Neural cell (in vitro differentiated cells): ENCODE data around the gene TRABD2A. TPM values are rescaled to one million over a fixed set of nuclear protein-coding genes. Genes with fewer than 3 reads are reported as not detected.

ENCODE experiments used
- H2AFZ ChIP-seq: fragments of 200-600, 300-800 bp; sonication (generic), shearing (Covaris generic); 2 replicates; pipeline ENCODE4 v1.6.0; 2014; ENCODE audit warnings: low read depth, mild to moderate bottlenecking, antibody characterized with exemption, low read length, moderate library complexity
- H3F3A ChIP-seq: fragments of 200-600 bp; shearing (Covaris generic); 2 replicates; pipeline ENCODE4 v1.6.1; 2016; ENCODE audit warnings: mild to moderate bottlenecking, moderate library complexity, mixed read lengths, antibody characterized with exemption, low read length; ENCODE audit not compliant: insufficient read depth, poor library complexity, severe bottlenecking
- H3K27ac ChIP-seq: fragments of 200-600, 300-800 bp; sonication (generic), shearing (Covaris generic); 2 replicates; pipeline ENCODE4 v1.5.1; 2014; ENCODE audit warnings: mild to moderate bottlenecking, low read length, moderate library complexity
- H3K27me3 ChIP-seq: fragments of 300-800, 200-600 bp; sonication (generic), shearing (Covaris generic); 2 replicates; pipeline ENCODE4 v1.6.0; 2014; ENCODE audit warnings: mild to moderate bottlenecking, low read depth, low read length, moderate library complexity; ENCODE audit not compliant: insufficient read depth
- H3K36me3 ChIP-seq: fragments of 300-800, 200-600 bp; sonication (generic), shearing (Covaris generic); 2 replicates; pipeline ENCODE4 v1.5.1; 2014; ENCODE audit warnings: mild to moderate bottlenecking, antibody characterized with exemption, low read length, moderate library complexity; ENCODE audit not compliant: insufficient read depth
- H3K4me2 ChIP-seq: fragments of 300-800, 200-600 bp; sonication (generic), shearing (Covaris generic); 2 replicates; pipeline ENCODE4 v1.6.0; 2014; ENCODE audit warnings: mild to moderate bottlenecking, low read length
- H3K4me3 ChIP-seq: fragments of 300-800, 200-600 bp; sonication (generic), shearing (Covaris generic); 2 replicates; pipeline ENCODE4 v1.5.1; 2014; ENCODE audit warnings: mild to moderate bottlenecking, low read length, moderate library complexity
- H3K79me2 ChIP-seq: fragments of 200-600 bp; shearing (Covaris generic); replicated peaks from 2 replicates; pipeline ENCODE4 v1.6.0; 2014; ENCODE audit warnings: mild to moderate bottlenecking, low read length, moderate library complexity; ENCODE audit not compliant: insufficient read depth
- H3K9ac ChIP-seq: fragments of 300-800, 200-600 bp; sonication (generic), shearing (Covaris generic); 2 replicates; pipeline ENCODE4 v1.6.1; 2016; ENCODE audit warnings: mild to moderate bottlenecking, low read length, mixed read lengths
- H3K9me2 ChIP-seq: fragments of 200-600 bp; shearing (Covaris generic); 2 replicates; pipeline ENCODE4 v1.6.1; 2016; ENCODE audit warnings: mild to moderate bottlenecking, low read length, mixed read lengths; ENCODE audit not compliant: insufficient read depth
- H3K9me3 ChIP-seq: fragments of 200-600, 300-800 bp; sonication (generic), shearing (Covaris generic); 2 replicates; pipeline ENCODE4 v1.6.1; 2016; ENCODE audit warnings: mild to moderate bottlenecking, mixed run types, low read length, moderate library complexity, mixed read lengths
- H4K20me1 ChIP-seq: fragments of 200-600 bp; shearing (Covaris generic); 2 replicates; pipeline ENCODE4 v1.6.1; 2016; ENCODE audit warnings: mild to moderate bottlenecking, mixed run types; ENCODE audit not compliant: insufficient read depth
- EP300 ChIP-seq: fragments of 450-650 bp; conservative IDR thresholded peaks from 2 replicates; pipeline ENCODE4 v1.6.1; 2014; ENCODE audit warnings: antibody characterized with exemption, mild to moderate bottlenecking, moderate library complexity; ENCODE audit not compliant: poor library complexity, severe bottlenecking
- EZH2 ChIP-seq: fragments of 200-600, 300-800 bp; shearing (Covaris generic), sonication (generic); IDR thresholded peaks from 2 replicates; pipeline ENCODE4 v1.6.1; 2014; ENCODE audit warnings: antibody characterized with exemption, low read length, borderline replicate concordance, mild to moderate bottlenecking; ENCODE audit not compliant: insufficient read depth, poor library complexity, severe bottlenecking
- MXI1 ChIP-seq: fragments of 450-650 bp; conservative IDR thresholded peaks from 2 replicates; pipeline ENCODE4 v1.6.1; 2014; ENCODE audit warnings: antibody characterized with exemption, mild to moderate bottlenecking; ENCODE audit not compliant: poor library complexity, severe bottlenecking
- POLR2AphosphoS5 ChIP-seq: IDR thresholded peaks from 2 replicates; pipeline ENCODE4 v1.6.1; 2012
- RAD21 ChIP-seq: fragments of 450-650 bp; conservative IDR thresholded peaks from 2 replicates; pipeline ENCODE4 v1.6.1; 2014; ENCODE audit warnings: antibody characterized with exemption, mild to moderate bottlenecking, moderate library complexity
- SMC3 ChIP-seq: fragments of 450-650 bp; conservative IDR thresholded peaks from 2 replicates; pipeline ENCODE4 v1.6.1; 2014; ENCODE audit warnings: antibody characterized with exemption, mild to moderate bottlenecking, moderate library complexity; ENCODE audit not compliant: poor library complexity
- TAF1 ChIP-seq: IDR thresholded peaks from 2 replicates; pipeline ENCODE4 v1.6.1; 2012; ENCODE audit warnings: low read depth
- polyA plus RNA-seq: library from polyadenylated mRNA; depleted of rRNA; stranded (reverse); fragments of >200 nt; gene quantifications from 2 replicates; pipeline ENCODE4 v1.2.3, GENCODE V29; 2014
- TF ChIP-seq, protein P1 (sequence below): IDR thresholded peaks from 2 replicates; pipeline ENCODE4 v1.6.1; 2012; ENCODE audit warnings: borderline replicate concordance
- TF ChIP-seq, protein P2 (sequence below): fragments of 450-650 bp; IDR thresholded peaks from 2 replicates; pipeline ENCODE4 v1.5.1; 2014; ENCODE audit warnings: antibody characterized with exemption, mild to moderate bottlenecking, moderate library complexity; ENCODE audit not compliant: poor library complexity, severe bottlenecking

TRABD2A gene
- polyA plus RNA-seq, 1 donor from 2014 or later, result 0.17 TPM

- H3K36me3 ChIP-seq, result no peaks in the 10 kb centered on the region
- no peaks in the 10 kb centered on the region for H3K9me2 ChIP-seq
- no peak overlapping the region for H3K9ac ChIP-seq
- H3K4me3 ChIP-seq, result no peak overlapping the region
- H3K9me3 ChIP-seq, result no peaks in the 10 kb centered on the region
- H3K79me2 ChIP-seq, result no peaks in the 10 kb centered on the region
- H3K27me3 ChIP-seq, result no peaks in the 10 kb centered on the region
- H4K20me1 ChIP-seq, result no peaks in the 10 kb centered on the region
- H3F3A ChIP-seq, result no peaks in the 10 kb centered on the region
- no peak overlapping the region for H3K27ac ChIP-seq
- no peak overlapping the region for H3K4me2 ChIP-seq
- H2AFZ ChIP-seq, result no peak overlapping the region
- TF ChIP-seq, protein P1, sequence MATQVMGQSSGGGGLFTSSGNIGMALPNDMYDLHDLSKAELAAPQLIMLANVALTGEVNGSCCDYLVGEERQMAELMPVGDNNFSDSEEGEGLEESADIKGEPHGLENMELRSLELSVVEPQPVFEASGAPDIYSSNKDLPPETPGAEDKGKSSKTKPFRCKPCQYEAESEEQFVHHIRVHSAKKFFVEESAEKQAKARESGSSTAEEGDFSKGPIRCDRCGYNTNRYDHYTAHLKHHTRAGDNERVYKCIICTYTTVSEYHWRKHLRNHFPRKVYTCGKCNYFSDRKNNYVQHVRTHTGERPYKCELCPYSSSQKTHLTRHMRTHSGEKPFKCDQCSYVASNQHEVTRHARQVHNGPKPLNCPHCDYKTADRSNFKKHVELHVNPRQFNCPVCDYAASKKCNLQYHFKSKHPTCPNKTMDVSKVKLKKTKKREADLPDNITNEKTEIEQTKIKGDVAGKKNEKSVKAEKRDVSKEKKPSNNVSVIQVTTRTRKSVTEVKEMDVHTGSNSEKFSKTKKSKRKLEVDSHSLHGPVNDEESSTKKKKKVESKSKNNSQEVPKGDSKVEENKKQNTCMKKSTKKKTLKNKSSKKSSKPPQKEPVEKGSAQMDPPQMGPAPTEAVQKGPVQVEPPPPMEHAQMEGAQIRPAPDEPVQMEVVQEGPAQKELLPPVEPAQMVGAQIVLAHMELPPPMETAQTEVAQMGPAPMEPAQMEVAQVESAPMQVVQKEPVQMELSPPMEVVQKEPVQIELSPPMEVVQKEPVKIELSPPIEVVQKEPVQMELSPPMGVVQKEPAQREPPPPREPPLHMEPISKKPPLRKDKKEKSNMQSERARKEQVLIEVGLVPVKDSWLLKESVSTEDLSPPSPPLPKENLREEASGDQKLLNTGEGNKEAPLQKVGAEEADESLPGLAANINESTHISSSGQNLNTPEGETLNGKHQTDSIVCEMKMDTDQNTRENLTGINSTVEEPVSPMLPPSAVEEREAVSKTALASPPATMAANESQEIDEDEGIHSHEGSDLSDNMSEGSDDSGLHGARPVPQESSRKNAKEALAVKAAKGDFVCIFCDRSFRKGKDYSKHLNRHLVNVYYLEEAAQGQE, result no peak
- TF ChIP-seq MXI1 (no peak), SMC3 (no peak), TAF1 (no peak), EP300 (no peak), RAD21 (no peak), EZH2 (no peak), POLR2AphosphoS5 (no peak)
- TF ChIP-seq, protein P2, sequence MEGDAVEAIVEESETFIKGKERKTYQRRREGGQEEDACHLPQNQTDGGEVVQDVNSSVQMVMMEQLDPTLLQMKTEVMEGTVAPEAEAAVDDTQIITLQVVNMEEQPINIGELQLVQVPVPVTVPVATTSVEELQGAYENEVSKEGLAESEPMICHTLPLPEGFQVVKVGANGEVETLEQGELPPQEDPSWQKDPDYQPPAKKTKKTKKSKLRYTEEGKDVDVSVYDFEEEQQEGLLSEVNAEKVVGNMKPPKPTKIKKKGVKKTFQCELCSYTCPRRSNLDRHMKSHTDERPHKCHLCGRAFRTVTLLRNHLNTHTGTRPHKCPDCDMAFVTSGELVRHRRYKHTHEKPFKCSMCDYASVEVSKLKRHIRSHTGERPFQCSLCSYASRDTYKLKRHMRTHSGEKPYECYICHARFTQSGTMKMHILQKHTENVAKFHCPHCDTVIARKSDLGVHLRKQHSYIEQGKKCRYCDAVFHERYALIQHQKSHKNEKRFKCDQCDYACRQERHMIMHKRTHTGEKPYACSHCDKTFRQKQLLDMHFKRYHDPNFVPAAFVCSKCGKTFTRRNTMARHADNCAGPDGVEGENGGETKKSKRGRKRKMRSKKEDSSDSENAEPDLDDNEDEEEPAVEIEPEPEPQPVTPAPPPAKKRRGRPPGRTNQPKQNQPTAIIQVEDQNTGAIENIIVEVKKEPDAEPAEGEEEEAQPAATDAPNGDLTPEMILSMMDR, result no peak
Observed at GRCh38 chr2:84817239-84817655, 63.6 kb downstream of the TRABD2A start.

DNA sequence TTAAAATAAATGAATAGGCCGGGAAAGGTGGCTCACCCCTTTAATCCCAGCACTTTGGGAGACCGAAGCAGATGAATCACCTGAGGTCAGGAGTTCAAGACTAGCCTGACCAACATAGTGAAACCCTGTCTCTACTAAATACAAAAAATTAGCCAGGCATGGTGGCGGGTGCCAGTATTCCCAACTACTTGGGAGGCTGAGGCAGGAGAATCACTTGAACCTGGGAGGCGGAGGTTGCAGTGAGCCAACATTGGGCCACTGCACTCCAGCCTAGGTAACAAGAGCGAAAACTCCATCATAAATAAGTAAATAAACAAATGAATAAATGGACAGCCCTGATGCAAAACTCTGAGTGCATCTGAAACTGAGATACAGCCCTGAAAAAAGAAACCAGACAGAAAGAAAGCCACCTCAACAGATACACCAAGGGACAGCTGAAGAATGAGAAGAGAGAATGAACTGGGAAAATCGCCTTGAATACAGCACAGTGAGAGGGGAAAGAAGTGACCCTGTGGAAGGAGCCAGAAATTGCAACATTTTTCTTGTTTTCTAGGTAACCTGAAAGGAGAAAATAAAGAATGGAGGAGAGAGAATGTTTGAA, 64.4 kb downstream of the TRABD2A start:
- Histone ChIP-seq H3K9me3 (no peaks in the 10 kb centered on the region), H2AFZ (no peak overlapping the region), H3K27me3 (no peaks in the 10 kb centered on the region), H4K20me1 (no peaks in the 10 kb centered on the region), H3F3A (no peaks in the 10 kb centered on the region), H3K4me2 (no peak overlapping the region), H3K27ac (no peak overlapping the region), H3K36me3 (no peaks in the 10 kb centered on the region), H3K9ac (no peak overlapping the region), H3K79me2 (no peaks in the 10 kb centered on the region), H3K4me3 (no peak overlapping the region), H3K9me2 (no peaks in the 10 kb centered on the region)
- no peak for TF ChIP-seq TAF1
- no peak for TF ChIP-seq EZH2
- TF ChIP-seq, protein P2, result no peak
- no peak for TF ChIP-seq MXI1
- TF ChIP-seq SMC3, result no peak
- no peak for TF ChIP-seq EP300
